Non-pigmented ciliary epithelial cell (primary cell): ENCODE data around the gene NRP1.
A peak's percentile ranks its signal among the peaks of the same experiment; 100 is the strongest.

Experiments
- DNase-seq: peaks from one replicate; pipeline ENCODE4 v3.0.0-alpha.2; 2010; ENCODE audit warnings: low read depth

NRP1 gene

DNA sequence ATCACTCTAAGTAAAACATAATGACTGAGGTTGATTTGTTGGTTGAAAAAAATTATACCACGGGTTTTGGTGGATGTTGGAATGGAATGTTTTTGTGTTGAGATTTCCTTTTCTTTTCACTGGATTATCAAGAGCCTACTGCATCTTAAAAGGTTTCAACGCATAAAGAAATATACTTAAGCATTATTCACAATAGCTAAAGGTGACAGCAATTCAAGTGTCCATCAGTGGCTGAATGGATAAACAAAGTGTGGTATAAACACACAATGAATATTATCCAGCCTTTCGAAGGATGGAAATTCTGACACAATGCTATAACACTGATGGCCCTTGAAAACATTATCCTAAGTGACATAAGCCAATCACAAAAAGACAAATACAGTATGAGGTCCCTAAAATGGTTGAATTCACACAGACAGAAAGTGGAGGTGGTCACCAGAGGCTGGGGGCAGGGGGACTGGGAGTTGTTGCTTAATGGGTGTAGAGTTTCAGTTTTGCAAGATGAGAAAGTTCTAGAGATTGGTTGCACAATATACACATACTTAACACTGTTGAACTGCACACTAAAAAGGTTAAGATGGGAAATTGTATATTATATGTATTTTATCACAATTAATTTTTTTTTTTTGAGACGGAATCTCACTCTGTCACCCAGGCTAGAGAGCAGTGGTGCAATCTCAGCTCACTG lies 122.3 kb downstream of the NRP1 start:
- DNase-seq: no peak

DNA sequence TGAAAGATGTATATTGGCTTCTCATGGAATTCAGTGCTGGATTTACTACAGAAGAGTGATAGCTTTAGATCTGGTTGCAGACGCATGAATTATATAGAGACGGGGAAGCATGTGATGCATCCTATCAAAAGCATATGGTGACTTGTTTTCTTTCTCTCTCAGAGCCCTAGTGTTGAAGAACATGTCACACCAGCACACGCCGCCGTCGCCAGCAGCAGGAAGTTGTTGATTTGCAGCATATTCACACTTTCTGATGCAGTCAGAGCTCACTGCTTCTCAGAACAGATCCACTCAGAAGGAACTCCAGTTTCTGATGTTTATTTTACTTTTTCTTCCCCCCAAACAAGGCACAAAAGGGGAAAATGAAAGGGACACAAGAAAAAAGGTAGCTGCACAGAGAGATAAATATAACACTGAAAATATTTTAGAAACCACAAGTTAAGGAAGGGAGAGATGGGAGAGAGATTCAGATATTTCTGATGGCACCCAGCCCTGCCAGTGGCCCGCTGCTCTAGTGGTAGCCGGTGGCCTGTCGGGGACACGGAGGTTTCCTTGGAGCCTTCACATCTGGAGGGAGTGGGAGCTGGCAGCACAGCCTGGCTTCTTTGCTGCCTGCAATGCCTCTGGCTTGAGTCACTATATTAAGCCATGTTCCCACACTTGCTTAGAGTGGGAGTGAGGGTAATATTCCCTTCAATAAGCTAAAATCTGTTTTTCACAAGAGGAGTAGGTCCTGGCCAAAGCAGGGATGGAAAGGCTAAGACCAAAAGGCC lies 123.2 kb downstream of the NRP1 start:
- peak; percentile 61 for DNase-seq

DNA sequence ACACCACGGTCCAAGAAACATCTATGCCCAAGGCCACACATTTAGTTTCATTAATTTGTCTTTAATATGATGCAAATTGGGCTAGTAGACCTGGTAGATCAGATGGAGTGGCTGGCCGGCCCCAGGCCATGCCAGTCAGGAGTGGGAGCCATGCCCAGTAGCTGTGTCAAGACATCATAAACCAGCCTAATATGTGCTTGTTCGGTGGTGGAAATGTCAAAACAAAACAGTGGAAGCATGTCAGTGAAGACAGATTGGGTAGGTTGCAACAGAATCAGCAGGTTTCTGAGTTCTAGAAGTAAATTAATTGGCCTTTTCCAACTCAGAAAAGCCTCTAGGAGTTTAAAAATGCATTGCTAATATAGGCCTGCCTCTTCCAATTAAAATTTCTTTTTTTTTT lies 124.7 kb downstream of the NRP1 start:
- DNase-seq: no peak

DNA sequence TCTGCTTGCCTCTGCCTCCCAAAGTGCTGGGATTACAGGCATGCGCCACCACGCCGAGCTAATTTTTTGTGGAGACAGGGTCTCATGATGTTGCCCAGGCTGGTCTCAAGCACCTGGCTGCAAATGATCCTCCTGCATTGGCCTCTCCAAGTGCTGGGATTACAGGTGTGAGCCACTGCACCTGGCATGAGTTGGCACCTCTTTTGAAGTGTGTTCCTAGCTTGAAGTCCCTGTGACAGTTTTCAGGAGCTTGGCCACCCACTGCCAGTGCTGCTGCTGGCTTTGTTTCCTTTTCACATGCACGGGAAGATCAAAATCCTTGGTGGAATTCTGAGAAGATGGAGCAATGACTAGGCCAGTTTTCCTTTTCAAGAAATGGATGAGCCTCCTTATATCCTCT lies 126.3 kb downstream of the NRP1 start:
- DNase-seq: no peak

- no peak for DNase-seq
Measured at GRCh38 chr10:33204031-33204430, 130.4 kb downstream of the NRP1 start.

- DNase-seq: no peak
Measured at GRCh38 chr10:33201971-33202370, 132.5 kb downstream of the NRP1 start.

GRCh38 chr10:33201056-33201780 lies 133.2 kb downstream of the NRP1 start:
- DNase-seq: no peak

GRCh38 chr10:33199731-33200232 lies 134.7 kb downstream of the NRP1 start:
- no peak for DNase-seq

DNA sequence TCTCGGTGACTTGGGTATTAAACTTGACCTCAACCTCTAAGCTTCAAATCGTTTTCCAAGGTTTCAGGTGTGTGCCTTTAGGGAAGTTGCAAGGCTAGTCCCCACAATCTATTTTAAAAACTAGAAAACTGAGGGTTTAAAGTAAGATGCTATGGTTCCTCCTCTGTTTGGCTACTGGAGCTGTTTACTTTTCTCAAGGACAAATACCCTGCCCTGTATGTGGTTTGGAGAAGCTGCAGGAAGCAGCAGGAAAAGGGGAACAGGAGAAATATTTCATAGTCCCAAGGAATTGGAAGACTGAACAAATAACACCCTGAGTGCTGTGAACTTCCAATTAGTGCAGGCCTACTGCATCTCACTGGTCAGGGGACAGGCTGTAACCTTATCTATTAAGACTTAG lies 135.9 kb downstream of the NRP1 start:
- no peak for DNase-seq

DNA sequence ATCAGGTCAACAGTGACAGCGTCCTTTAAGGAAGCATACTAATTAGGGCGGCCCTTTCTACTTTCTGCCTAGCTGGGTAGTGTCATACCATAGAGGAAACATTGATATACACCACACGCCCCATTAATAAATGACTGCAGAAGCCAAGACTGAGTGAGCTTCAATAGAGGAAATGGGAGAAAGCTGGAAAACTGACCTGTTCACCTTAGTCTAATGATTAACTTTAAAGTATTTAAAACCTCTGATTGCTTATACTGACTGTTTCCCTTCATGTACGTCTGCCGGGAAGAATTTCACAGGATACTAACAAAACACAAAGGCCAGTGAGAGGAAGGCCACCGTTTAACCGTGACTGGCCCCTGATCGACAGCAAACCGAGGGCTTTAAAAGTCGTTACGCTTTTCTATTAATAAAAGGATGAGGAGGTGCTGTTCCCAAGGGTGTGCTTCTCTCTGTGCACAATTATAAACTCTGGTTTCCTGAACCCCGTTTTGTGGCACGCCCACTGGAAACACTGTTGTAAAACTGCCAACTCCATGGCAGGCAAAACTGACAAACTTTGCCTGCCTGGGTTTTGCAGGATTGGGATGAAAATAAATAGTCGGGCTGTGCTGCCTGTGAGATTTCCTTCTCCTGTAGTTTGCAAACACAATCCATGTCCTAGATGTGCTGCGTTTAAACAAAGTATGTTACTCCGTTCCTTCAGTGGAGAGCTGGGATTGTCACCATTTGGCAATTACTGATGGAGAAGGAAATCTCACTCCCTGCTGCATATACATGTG lies 137.6 kb downstream of the NRP1 start:
- DNase-seq: no peak

DNA sequence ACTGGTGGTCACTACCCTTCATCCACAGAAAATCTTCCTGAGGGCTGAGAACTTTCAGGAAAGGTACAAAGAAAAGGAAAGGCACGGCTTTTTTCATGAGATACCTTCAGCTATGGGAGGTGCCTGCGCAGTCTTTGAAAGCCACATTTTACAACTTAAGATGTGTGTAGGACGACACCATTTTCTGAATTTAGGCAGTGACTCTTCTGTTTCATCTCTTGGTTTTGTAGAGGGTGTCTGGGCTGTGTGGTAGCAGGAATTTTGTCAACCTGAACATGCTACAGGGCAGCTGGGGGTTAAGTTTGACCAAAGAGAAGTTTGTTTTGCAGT lies 138.1 kb downstream of the NRP1 start:
- DNase-seq: no peak

DNA sequence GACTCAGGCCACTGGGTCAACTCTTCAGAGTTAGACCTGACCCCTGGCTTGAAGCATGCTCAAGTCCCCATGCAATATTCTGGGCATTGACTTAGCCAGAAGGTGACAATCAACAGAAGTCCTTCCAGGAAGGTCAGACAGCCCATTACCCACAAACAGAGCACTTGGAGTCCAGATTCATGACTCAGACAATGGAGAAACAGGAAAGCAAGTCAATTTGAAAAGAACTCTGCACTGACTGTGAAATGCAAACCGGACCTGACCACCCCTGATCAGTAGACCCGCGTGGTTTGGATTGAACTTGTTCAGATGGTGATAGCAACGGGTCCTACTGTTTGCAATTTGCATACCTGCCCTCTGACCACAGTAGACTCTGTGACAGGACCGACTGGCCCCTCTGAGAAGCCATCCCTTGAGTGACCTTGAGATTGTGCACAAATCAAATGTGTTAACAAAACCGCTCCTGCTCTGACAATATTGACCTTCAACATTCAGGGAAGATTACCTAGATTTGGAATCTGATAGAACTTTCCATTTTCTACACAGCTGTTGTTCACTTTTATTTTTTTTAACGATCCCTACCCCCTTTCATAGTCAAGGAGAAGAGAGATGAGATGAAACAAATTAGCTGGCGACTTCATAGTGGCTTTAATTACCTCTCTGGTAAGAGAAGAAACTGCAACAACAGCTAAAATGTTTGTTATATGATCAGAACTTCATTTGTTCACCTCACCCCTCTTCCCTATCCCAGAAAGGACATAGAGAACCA lies 138.7 kb downstream of the NRP1 start:
- no peak for DNase-seq

GRCh38 chr10:33193701-33194521 lies 140.6 kb downstream of the NRP1 start:
- no peak for DNase-seq

- peak; percentile 67 for DNase-seq
Measured at GRCh38 chr10:33193057-33193700, 141.3 kb downstream of the NRP1 start.

- DNase-seq: no peak
Measured at GRCh38 chr10:33192190-33192589, 142.3 kb downstream of the NRP1 start.

DNA sequence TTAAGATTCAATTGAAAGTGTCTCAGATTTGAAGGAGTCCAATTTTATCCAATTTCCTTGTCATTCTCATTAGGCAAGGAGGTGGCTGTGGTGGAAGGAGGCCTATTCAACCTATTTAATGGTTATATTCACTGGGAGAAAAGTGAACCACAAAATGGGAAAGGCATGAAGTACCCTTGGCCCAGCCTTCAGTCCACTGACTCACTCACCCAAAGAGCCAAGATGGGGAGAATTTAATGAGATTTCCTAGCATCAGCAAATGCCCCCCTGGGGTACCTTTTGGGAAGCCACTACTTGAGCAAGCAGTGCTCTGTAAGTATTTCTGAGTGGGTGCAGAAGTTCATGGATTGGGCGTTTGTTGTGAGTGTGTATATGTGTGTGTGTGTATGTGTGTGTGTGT lies 144.1 kb downstream of the NRP1 start:
- DNase-seq: no peak

DNA sequence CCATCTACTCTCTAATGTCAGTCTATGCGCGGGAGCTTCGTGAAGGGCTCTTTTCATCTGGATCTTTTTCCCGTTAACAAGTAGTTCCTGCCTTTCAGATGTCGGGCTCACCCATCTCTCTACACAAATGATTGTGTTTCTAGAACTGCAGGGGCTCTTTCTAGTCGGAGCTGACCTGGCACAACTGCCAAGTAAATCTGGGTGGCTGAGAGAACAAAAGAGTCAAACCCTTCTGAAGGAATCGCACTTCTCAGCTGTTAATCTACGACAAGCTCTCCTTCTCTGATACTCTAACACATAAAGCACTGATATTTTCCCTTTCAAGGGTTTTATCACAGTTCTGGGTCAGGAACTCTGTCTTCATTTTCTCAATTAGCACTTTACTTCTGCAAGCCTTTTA lies 144.7 kb downstream of the NRP1 start:
- DNase-seq: no peak

GRCh38 chr10:33189363-33189762 lies 145.1 kb downstream of the NRP1 start:
- no peak for DNase-seq

GRCh38 chr10:33187427-33187999 lies 147.0 kb downstream of the NRP1 start:
- DNase-seq: no peak

GRCh38 chr10:33186150-33186549 lies 148.3 kb downstream of the NRP1 start:
- DNase-seq: no peak
